H1 (cell line): ENCODE data around the gene LRRC15. TPM values are rescaled to one million over a fixed set of nuclear protein-coding genes. Genes with fewer than 3 reads are reported as not detected.

ENCODE experiments used
- CTCF ChIA-PET: fragments of 300-600 bp; sonication (Branson Sonifier 250); formaldehyde crosslinking; loops from one replicate; lab custom pipeline; 2021; ENCODE audit not compliant: partially characterized antibody; lab: Charles Lee
- POLR2A ChIA-PET: fragments of 300-600 bp; sonication (Branson Sonifier 250); formaldehyde crosslinking; loops from one replicate; lab custom pipeline; 2021; ENCODE audit warnings: inconsistent platforms; ENCODE audit not compliant: partially characterized antibody; lab: Charles Lee
- DNase-seq, 2 experiments: peaks; one replicate each; pipeline versions ENCODE4 v3.0.0 to v3.0.0-alpha.2; 2010 to 2022; ENCODE audit warnings: low spot score in 2 of 2, low read depth in 1 of 2, mixed read lengths in 1 of 2
- FAIRE-seq: peaks from 2 replicates; lab custom pipeline; 2011; peaks lifted over from hg19 to GRCh38; lab: Jason Lieb, UNC
- H2AFZ ChIP-seq: 2 replicates; pipeline ENCODE4 v1.8.1; 2012; ENCODE audit warnings: low read length, inconsistent platforms
- H2AK5ac ChIP-seq: 2 replicates; pipeline ENCODE4 v1.6.1; 2013; ENCODE audit warnings: low read depth, low read length
- H2BK120ac ChIP-seq: replicated peaks from 2 replicates; pipeline ENCODE3; 2013; ENCODE audit warnings: low read depth, low read length, inconsistent platforms
- H2BK12ac ChIP-seq: 2 replicates; pipeline ENCODE4 v1.6.1; 2013; ENCODE audit warnings: low read depth, low read length
- H2BK15ac ChIP-seq: 2 replicates; pipeline ENCODE4 v1.6.1; 2013; ENCODE audit warnings: low read length
- H2BK20ac ChIP-seq: 2 replicates; pipeline ENCODE4 v1.6.1; 2013; ENCODE audit warnings: low read length
- H2BK5ac ChIP-seq: 2 replicates; pipeline ENCODE4 v1.6.1; 2013; ENCODE audit warnings: low read depth, low read length
- H3K14ac ChIP-seq: 2 replicates; pipeline ENCODE4 v1.6.1; 2013; ENCODE audit warnings: inconsistent platforms; ENCODE audit not compliant: insufficient read length
- H3K18ac ChIP-seq: 2 replicates; pipeline ENCODE4 v1.6.1; 2013; ENCODE audit warnings: low read length; ENCODE audit errors: extremely low read depth
- H3K23ac ChIP-seq: 2 replicates; pipeline ENCODE4 v1.6.1; 2013; ENCODE audit warnings: inconsistent platforms; ENCODE audit not compliant: insufficient read length
- H3K23me2 ChIP-seq: 2 replicates; pipeline ENCODE4 v1.6.1; 2013; ENCODE audit warnings: low read depth, low read length
- H3K27ac ChIP-seq: 2 replicates; pipeline ENCODE4 v1.6.1; 2011; ENCODE audit warnings: low read depth, low read length, inconsistent platforms
- H3K27me3 ChIP-seq, 4 experiments: replicated peaks in 1 of 4; 1 replicate in 1 of 4; 2 replicates in 3 of 4; pipeline versions ENCODE4 v1.6.1 to v1.8.1; 2011 to 2013; ENCODE audit warnings: low read length in 3 of 4, mild to moderate bottlenecking in 3 of 4, inconsistent platforms in 2 of 4, mixed read lengths in 2 of 4, moderate library complexity in 1 of 4; ENCODE audit not compliant: control insufficient read depth in 3 of 4, insufficient read depth in 3 of 4; ENCODE audit errors: extremely low read depth in 1 of 4
- H3K36me3 ChIP-seq, 4 experiments: 2 replicates each; pipeline versions ENCODE4 v1.6.1 to v1.8.1; 2011 to 2013; ENCODE audit warnings: mild to moderate bottlenecking in 4 of 4, low read length in 3 of 4, moderate library complexity in 2 of 4, control low read depth in 1 of 4, inconsistent platforms in 1 of 4; ENCODE audit not compliant: insufficient read depth in 4 of 4, control insufficient read depth in 2 of 4
- H3K4ac ChIP-seq: replicated peaks from 2 replicates; pipeline ENCODE3; 2013; ENCODE audit warnings: low read length, low read depth, mixed read lengths, inconsistent platforms; ENCODE audit not compliant: insufficient read length
- H3K4me1 ChIP-seq, 4 experiments: replicated peaks in 1 of 4; 1 replicate in 1 of 4; 2 replicates in 3 of 4; pipeline versions ENCODE4 v1.6.1 to v1.8.1; 2011 to 2013; ENCODE audit warnings: low read length in 3 of 4, inconsistent platforms in 2 of 4, mixed read lengths in 1 of 4; ENCODE audit not compliant: insufficient read depth in 4 of 4, control insufficient read depth in 3 of 4
- H3K4me2 ChIP-seq, 2 experiments: 2 replicates each; pipeline versions ENCODE4 v1.6.1 to v1.8.1; 2011 to 2013; ENCODE audit warnings: low read depth in 2 of 2, low read length in 2 of 2, control low read depth in 1 of 2, inconsistent platforms in 1 of 2, mild to moderate bottlenecking in 1 of 2; ENCODE audit not compliant: insufficient read depth in 1 of 2
- H3K4me3 ChIP-seq, 4 experiments: fragments of 200-600, 300-600 bp in 1 of 4; sonication (generic), shearing (Covaris generic), sonication (Bioruptor Twin) in 1 of 4; 2 replicates each; pipeline versions ENCODE4 v1.5.1 to v1.8.1; 2011 to 2016; ENCODE audit warnings: low read length in 4 of 4, low read depth in 3 of 4, control low read depth in 2 of 4, inconsistent platforms in 2 of 4, mild to moderate bottlenecking in 2 of 4, mixed read lengths in 1 of 4, moderate library complexity in 1 of 4; ENCODE audit not compliant: insufficient read depth in 2 of 4; ENCODE audit errors: extremely low read depth in 1 of 4
- H3K56ac ChIP-seq: replicated peaks from 2 replicates; pipeline ENCODE3; 2013; ENCODE audit warnings: low read depth, mild to moderate bottlenecking, mixed read lengths, low read length, inconsistent platforms; ENCODE audit not compliant: insufficient read length
- H3K79me1 ChIP-seq: 2 replicates; pipeline ENCODE4 v1.6.1; 2013; ENCODE audit warnings: low read depth, low read length, control low read depth
- H3K79me2 ChIP-seq, 2 experiments: 2 replicates each; pipeline versions ENCODE4 v1.6.1 to v1.8.1; 2012 to 2013; ENCODE audit warnings: low read length in 2 of 2, mild to moderate bottlenecking in 2 of 2, inconsistent platforms in 1 of 2; ENCODE audit not compliant: insufficient read depth in 2 of 2, control insufficient read depth in 1 of 2
- H3K9ac ChIP-seq, 4 experiments: replicated peaks in 1 of 4; 1 replicate in 1 of 4; 2 replicates in 3 of 4; pipeline versions ENCODE4 v1.6.1 to v1.8.1; 2011 to 2013; ENCODE audit warnings: low read depth in 3 of 4, low read length in 3 of 4, control low read depth in 2 of 4, mild to moderate bottlenecking in 2 of 4, moderate library complexity in 2 of 4, inconsistent platforms in 1 of 4; ENCODE audit errors: extremely low read depth in 1 of 4
- H3K9me3 ChIP-seq, 2 experiments: 2 replicates each; pipeline versions ENCODE4 v1.6.1 to v1.8.1; 2012 to 2013; ENCODE audit warnings: mild to moderate bottlenecking in 2 of 2, moderate library complexity in 2 of 2, control low read depth in 1 of 2, inconsistent platforms in 1 of 2, low read depth in 1 of 2, low read length in 1 of 2, mixed read lengths in 1 of 2; ENCODE audit not compliant: insufficient read depth in 2 of 2
- H4K20me1 ChIP-seq, 2 experiments: replicated peaks in 1 of 2; 2 replicates each; pipeline versions ENCODE3 to v1.8.1; 2011 to 2013; ENCODE audit warnings: inconsistent platforms in 2 of 2, low read length in 2 of 2, mild to moderate bottlenecking in 1 of 2; ENCODE audit not compliant: insufficient read depth in 2 of 2, control insufficient read depth in 1 of 2
- H4K5ac ChIP-seq: 2 replicates; pipeline ENCODE4 v1.6.1; 2013; ENCODE audit warnings: low read length, low read depth, mixed read lengths, inconsistent platforms; ENCODE audit not compliant: insufficient read length
- H4K8ac ChIP-seq: 2 replicates; pipeline ENCODE4 v1.8.0; 2013; ENCODE audit warnings: mild to moderate bottlenecking, moderate library complexity, low read length, inconsistent platforms; ENCODE audit not compliant: insufficient read depth; ENCODE audit errors: extremely low read depth
- H4K91ac ChIP-seq: replicated peaks from 2 replicates; pipeline ENCODE3; 2013; ENCODE audit warnings: low read length, mixed read lengths, inconsistent platforms; ENCODE audit not compliant: insufficient read length
- CTBP2 ChIP-seq: IDR thresholded peaks from 2 replicates; pipeline ENCODE4 v1.7.0; 2011; ENCODE audit warnings: borderline replicate concordance, mild to moderate bottlenecking, moderate library complexity, mixed read lengths, low read length; ENCODE audit not compliant: insufficient read depth, insufficient read length
- POU5F1 ChIP-seq: IDR thresholded peaks from 2 replicates; pipeline ENCODE4 v1.6.1; 2011; ENCODE audit warnings: low read depth, mild to moderate bottlenecking, low read length, moderate library complexity
- RBBP5 ChIP-seq: IDR thresholded peaks from 2 replicates; pipeline ENCODE4 v1.7.1; 2012; ENCODE audit warnings: low read depth, mild to moderate bottlenecking, inconsistent platforms, low read length, moderate library complexity, borderline replicate concordance
- SP2 ChIP-seq: IDR thresholded peaks from 2 replicates; pipeline ENCODE4 v1.6.1; 2012; ENCODE audit warnings: mild to moderate bottlenecking, low read length, inconsistent platforms
- TAF7 ChIP-seq: optimal IDR thresholded peaks from 2 replicates; pipeline ENCODE3; 2011; ENCODE audit warnings: low read depth, mild to moderate bottlenecking, inconsistent platforms, low read length, moderate library complexity, borderline replicate concordance
- WGBS, 2 experiments: shearing (Covaris generic) in 1 of 2; methylation state at CpG; one replicate each; pipeline versions ENCODE4 v1.1.6 to v1.1.7; 2013 to 2015; ENCODE audit warnings: low lambda C conversion rate in 2 of 2, mixed read lengths in 2 of 2, inconsistent platforms in 1 of 2, low coverage in 1 of 2, missing lambda C conversion rate in 1 of 2; ENCODE audit not compliant: insufficient replicate concordance in 2 of 2, insufficient coverage in 1 of 2, insufficient read length in 1 of 2; ENCODE audit errors: extremely low coverage in 1 of 2, missing lambda C conversion rate in 1 of 2; 5-methylcytosine and 5-hydroxymethylcytosine counted together
- polyA plus RNA-seq, 7 experiments: library from polyadenylated mRNA; depleted of rRNA in 3 of 7; stranded (reverse) in 5 of 7; unstranded in 2 of 7; fragments of >200 nt in 5 of 7; fragments of 200-250 nt in 2 of 7; gene quantifications; 1 replicate in 5 of 7; 2 replicates in 1 of 7; 4 replicates in 1 of 7; pipeline versions ENCODE4 v1.2.1 to v1.2.3, GENCODE V29; 2011 to 2013; ENCODE audit warnings: missing spikeins in 2 of 7, mixed read lengths in 2 of 7
- total RNA-seq: library from RNA; stranded (reverse); fragmentation: NEBNext Ultra II Directional; extraction: Animal tissue kit (Norgen Biotek cat#: 25700); gene quantifications from 2 replicates; pipeline ENCODE4 v1.2.1, GENCODE V29; 2021

LRRC15 gene
- total and polyA plus RNA-seq, 2 of the 8 experiments (the other 6 are each of a cell fraction or from before 2014, with no cell fraction given) = 0.15 to 0.37 TPM

DNA sequence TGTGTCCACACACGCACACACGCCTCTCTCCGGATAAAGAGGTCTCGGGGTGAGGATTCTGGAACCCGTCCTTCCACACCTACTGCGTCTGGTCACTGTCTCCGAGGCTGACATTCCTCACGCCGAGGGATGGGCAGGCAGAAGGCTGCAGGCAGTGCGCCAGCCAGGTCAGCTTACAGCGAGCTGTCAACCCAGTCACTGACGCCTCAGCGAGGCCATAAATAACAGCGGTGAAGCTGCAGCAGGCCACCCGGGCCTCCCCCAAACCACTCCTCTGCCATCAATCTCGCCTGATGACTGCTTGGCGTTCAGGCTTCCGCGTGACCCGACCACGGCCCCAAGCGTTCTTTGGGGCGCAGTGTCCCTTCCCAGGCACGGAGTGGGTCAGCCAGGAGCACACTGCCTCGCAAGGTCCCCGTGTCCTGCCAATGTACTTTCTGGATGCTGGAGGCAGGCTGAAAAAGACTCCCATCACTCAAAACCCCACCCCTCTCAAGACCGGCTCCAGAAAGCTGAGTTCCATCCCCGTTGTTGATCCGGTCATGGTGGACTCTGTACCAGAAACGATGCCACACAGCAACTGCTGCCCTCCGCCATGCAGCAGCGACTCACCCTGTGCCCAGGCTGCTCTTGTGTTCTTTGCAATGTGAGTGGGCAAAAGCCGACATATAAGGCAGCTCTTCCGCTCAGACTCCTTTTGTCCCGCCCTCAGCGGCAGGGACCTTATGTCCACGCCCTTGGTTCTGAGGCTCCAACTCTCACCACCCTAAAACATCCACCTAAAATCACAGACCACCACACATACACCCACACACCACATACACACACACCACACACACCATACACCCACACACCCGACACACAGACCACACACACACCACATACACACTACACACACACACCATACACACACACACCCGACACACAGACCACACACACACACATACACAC lies 45.5 kb downstream of the LRRC15 start:
- Histone ChIP-seq H3K4ac (no peak overlapping the region), H3K4me3 (no peak overlapping the region), H4K5ac (no peak overlapping the region), H2AK5ac (peak overlapping the region; percentile 89; the same call in 1 of the 2 replicates), H3K9ac (no peak overlapping the region), H4K20me1 (peaks cover 0 to 23% of the 10 kb centered on the region in 2 experiments), H3K18ac (0 out of 2 replicates have a peak overlapping the region, but pooled peaks have one; percentile 9), H3K79me2 (no peaks in the 10 kb centered on the region), H2BK20ac (no peak overlapping the region), H3K4me1 (no peaks in the 10 kb centered on the region; a peak in 3 of 7 replicates), H3K9me3 (peaks cover 22 to 29% of the 10 kb centered on the region in 2 experiments), H4K91ac (peak overlapping the region; percentile 98), H3K56ac (peak overlapping the region; percentile 100), H3K27me3 (peaks cover 0 to 3% (median 0%) of the 10 kb centered on the region in 4 experiments; a peak in 1 of 7 replicates), H3K36me3 (no peaks in the 10 kb centered on the region; a peak in 1 of 8 replicates), H2BK12ac (peak overlapping the region; percentile 81; the same call in 1 of the 2 replicates), H3K23ac (no peak overlapping the region), H2BK5ac (no peak overlapping the region), H2BK120ac (no peak overlapping the region), H3K27ac (no peak overlapping the region), H2AFZ (no peak overlapping the region), H3K14ac (no peak overlapping the region), H3K79me1 (peaks cover 14% of the 10 kb centered on the region), H4K8ac (peak overlapping the region; percentile 28; the same call in 1 of the 2 replicates), H3K4me2 (no peak overlapping the region), H2BK15ac (peak overlapping the region; percentile 37; the same call in 1 of the 2 replicates), H3K23me2 (peaks cover 28% of the 10 kb centered on the region; the same call in 1 of the 2 replicates)
- ChIA-PET CTCF (interaction anchor here (1.0 to 2.4 kb wide), 5 partner anchors 8 to 113 kb away, joined by 3 to 11 read pairs (median 3); no protein-coding TSS in a partner anchor), POLR2A (no interaction called here)
- FAIRE-seq (no peak), DNase-seq (no peak)
- WGBS, 2 experiments = 87% methylated on average over 37 of the region's 39 CpGs; no CpG with 5 or more reads in 1 of the 2 experiments
- TF ChIP-seq TAF7 = no peak
- no peak for TF ChIP-seq POU5F1
- TF ChIP-seq CTBP2 = no peak
- no peak for TF ChIP-seq RBBP5
- TF ChIP-seq SP2 = no peak
